Central memory CD8-positive, alpha-beta T cell (primary cell): ENCODE data around the gene PRDM16.

Experiments
- ATAC-seq: fragments of 150-1000 bp; cut with Tn5 transposase; replicated peaks from 2 replicates; pipeline ENCODE4 v1.10.0; 2022; ENCODE audit warnings: mild to moderate bottlenecking, moderate FRiP score, moderate number of reproducible peaks; ENCODE audit not compliant: poor library complexity, severe bottlenecking; ENCODE audit errors: extremely low read depth
- DNase-seq, 2 donors: peaks; one replicate each; pipeline ENCODE4 v3.0.0; 2021; ENCODE audit warnings: low spot score in 2 of 2
- H3K27ac Mint-ChIP-seq: one replicate; pipeline ENCODE4 v1.8.0; 2022; ENCODE audit warnings: low read depth, mild to moderate bottlenecking, moderate library complexity, mixed read lengths
- H3K27me3 Mint-ChIP-seq: one replicate; pipeline ENCODE4 v1.8.0; 2022; ENCODE audit warnings: mixed read lengths
- H3K36me3 Mint-ChIP-seq: one replicate; pipeline ENCODE4 v1.8.0; 2022; ENCODE audit warnings: mild to moderate bottlenecking, moderate library complexity, mixed read lengths; ENCODE audit not compliant: insufficient read depth
- H3K4me1 Mint-ChIP-seq: one replicate; pipeline ENCODE4 v1.8.0; 2022; ENCODE audit warnings: mixed read lengths
- H3K4me3 Mint-ChIP-seq: one replicate; pipeline ENCODE4 v1.8.0; 2022; ENCODE audit warnings: mild to moderate bottlenecking, moderate library complexity, mixed read lengths
- H3K9me3 Mint-ChIP-seq: one replicate; pipeline ENCODE4 v1.8.0; 2022; ENCODE audit warnings: mixed read lengths

The PRDM16 gene

GRCh38 chr1:3051270-3052268 is 17.4 kb upstream of the PRDM16 start:
- Mint-ChIP-seq H3K4me3 (no peak overlapping the region), H3K36me3 (no peaks in the 10 kb centered on the region), H3K9me3 (peaks cover 6% of the 10 kb centered on the region), H3K27me3 (peaks cover 19% of the 10 kb centered on the region), H3K4me1 (no peaks in the 10 kb centered on the region), H3K27ac (no peak overlapping the region)
- no peak for ATAC-seq
- no peak for DNase-seq

- Mint-ChIP-seq H3K27ac (no peak overlapping the region), H3K36me3 (no peaks in the 10 kb centered on the region), H3K4me1 (no peaks in the 10 kb centered on the region), H3K27me3 (peaks cover 19% of the 10 kb centered on the region), H3K4me3 (no peak overlapping the region), H3K9me3 (peaks cover 6% of the 10 kb centered on the region)
- ATAC-seq (no peak), DNase-seq (no peak)
Observed at GRCh38 chr1:3052501-3052900, 16.5 kb upstream of the PRDM16 start.

- Mint-ChIP-seq H3K4me3 (no peak overlapping the region), H3K4me1 (no peaks in the 10 kb centered on the region), H3K27me3 (peaks cover 21% of the 10 kb centered on the region), H3K27ac (no peak overlapping the region), H3K36me3 (peaks cover under 1% of the 10 kb centered on the region), H3K9me3 (peaks cover 6% of the 10 kb centered on the region)
- ATAC-seq (no peak), DNase-seq (no peak)
Observed at GRCh38 chr1:3053366-3053980, 15.5 kb upstream of the PRDM16 start.

DNA sequence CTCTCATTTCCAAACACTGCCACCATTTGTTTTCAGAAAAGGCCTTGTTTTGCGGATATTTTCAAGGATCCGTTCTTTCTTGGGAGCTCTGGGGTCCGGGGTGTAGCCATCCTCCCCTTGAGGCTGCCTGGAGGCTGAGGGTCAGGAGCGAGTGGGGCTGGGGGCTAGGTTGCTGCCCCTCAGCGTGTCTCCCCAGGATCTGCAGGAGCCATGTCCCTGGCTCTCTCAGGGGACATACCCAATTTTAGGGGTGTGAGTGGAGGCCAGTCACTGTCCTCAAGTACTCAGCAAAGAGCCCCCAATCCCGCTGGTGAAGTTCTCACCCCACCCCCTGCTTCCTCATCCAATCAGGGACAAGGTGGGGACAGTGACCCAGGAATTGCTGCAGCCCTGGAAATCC is 15.0 kb upstream of the PRDM16 start:
- Mint-ChIP-seq H3K9me3 (peaks cover 6% of the 10 kb centered on the region), H3K36me3 (peaks cover 2% of the 10 kb centered on the region), H3K27me3 (peaks cover 26% of the 10 kb centered on the region), H3K27ac (no peak overlapping the region), H3K4me1 (no peaks in the 10 kb centered on the region), H3K4me3 (no peak overlapping the region)
- DNase-seq (no peak), ATAC-seq (no peak)

DNA sequence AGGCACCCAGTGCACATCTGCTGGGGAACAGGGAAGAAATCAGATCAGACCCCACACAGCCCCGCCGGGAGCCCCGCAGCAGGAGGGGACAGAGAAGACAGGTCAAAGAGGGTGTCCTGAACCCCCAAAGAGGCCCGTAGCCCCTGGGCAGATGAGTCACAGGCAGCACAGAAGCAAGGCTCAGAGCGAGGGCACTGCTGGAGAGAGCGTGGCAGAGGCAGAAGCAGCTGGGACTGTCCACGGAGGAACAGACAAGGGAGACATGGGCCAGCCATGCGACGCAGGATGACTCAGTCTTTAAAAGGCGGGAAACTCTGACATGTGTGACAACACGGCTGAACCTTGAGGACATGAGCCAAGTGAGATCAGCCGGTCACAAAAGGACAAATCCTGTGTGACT is 14.5 kb upstream of the PRDM16 start:
- H3K27me3 Mint-ChIP-seq: peaks cover 28% of the 10 kb centered on the region
- peaks cover 2% of the 10 kb centered on the region for H3K36me3 Mint-ChIP-seq
- peaks cover 6% of the 10 kb centered on the region for H3K9me3 Mint-ChIP-seq
- H3K4me3 Mint-ChIP-seq: no peak overlapping the region
- DNase-seq (no peak), ATAC-seq (no peak)
- H3K4me1 Mint-ChIP-seq: no peaks in the 10 kb centered on the region
- no peak overlapping the region for H3K27ac Mint-ChIP-seq

GRCh38 chr1:3055051-3055450 is 14.0 kb upstream of the PRDM16 start:
- no peak for DNase-seq
- H3K27me3 Mint-ChIP-seq: peaks cover 23% of the 10 kb centered on the region

DNA sequence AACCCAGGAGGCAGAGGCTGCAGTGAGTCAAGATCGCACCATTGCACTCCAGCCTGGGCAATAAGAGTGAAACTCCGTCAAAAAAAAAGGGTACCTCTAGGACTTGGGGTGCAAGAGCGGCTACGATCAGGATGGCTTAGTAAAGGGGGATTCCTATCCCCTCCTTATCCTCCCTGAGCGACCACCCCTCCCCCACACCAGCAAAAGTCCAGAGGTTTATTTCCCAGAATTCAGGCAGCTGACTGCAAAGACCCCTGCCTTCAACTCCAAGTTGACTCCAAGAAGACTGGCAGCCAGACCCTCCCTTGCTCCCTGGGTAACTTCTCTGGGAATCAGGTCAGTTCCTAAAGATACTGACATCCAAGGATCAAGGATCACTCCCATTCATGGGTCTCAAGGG is 12.4 kb upstream of the PRDM16 start:
- Mint-ChIP-seq H3K27ac (no peak overlapping the region), H3K4me3 (no peak overlapping the region), H3K4me1 (no peaks in the 10 kb centered on the region), H3K27me3 (peaks cover 29% of the 10 kb centered on the region), H3K36me3 (peaks cover 2% of the 10 kb centered on the region), H3K9me3 (peaks cover 6% of the 10 kb centered on the region)
- ATAC-seq: no peak
- DNase-seq: no peak

More at GRCh38 chr1:3055051-3055450, 14.0 kb upstream of the PRDM16 start:
- ATAC-seq: no peak
- peaks cover 2% of the 10 kb centered on the region for H3K36me3 Mint-ChIP-seq
- peaks cover 6% of the 10 kb centered on the region for H3K9me3 Mint-ChIP-seq
- no peak overlapping the region for H3K4me3 Mint-ChIP-seq
- no peaks in the 10 kb centered on the region for H3K4me1 Mint-ChIP-seq
- no peak overlapping the region for H3K27ac Mint-ChIP-seq

DNA sequence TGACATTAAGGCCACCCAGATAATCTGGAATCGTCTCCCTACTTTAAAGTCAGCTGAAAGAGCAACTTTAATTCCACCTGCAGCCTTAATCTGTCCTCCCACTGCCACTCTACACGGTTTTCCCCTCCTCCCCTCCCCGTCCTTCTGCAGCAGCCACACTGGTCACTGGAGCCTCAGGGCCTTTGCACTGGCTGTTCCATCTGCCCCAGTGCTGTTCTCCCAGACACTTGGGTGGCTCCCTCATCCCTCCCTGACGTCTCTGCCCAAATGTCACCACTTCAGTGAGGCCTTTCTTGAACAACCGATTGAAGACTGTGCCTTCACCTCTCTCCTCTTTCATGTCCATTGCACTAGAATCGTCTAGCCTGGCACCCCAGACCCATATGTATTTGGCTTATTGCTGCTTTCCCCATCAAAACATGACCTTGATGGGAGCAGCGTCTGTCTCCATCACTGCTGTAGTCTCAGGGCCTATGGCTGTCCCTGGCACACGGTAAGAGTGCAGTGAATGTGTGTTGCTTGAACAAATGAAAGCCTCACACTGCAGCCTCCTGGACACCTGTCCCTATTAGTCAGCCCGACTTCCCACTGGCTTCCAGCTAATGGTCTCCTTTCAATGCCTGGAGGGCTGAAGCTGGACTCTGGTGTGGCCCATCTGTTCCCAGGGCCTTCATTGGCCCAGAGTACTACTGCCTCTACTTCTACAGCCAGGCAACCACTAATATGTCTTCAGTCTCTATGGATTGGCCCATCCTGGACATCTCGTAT is 10.6 kb upstream of the PRDM16 start:
- no peaks in the 10 kb centered on the region for H3K9me3 Mint-ChIP-seq
- H3K4me3 Mint-ChIP-seq: no peak overlapping the region
- no peak overlapping the region for H3K27ac Mint-ChIP-seq
- H3K27me3 Mint-ChIP-seq: peaks cover 21% of the 10 kb centered on the region
- ATAC-seq (no peak), DNase-seq (no peak)
- peaks cover 2% of the 10 kb centered on the region for H3K36me3 Mint-ChIP-seq
- no peaks in the 10 kb centered on the region for H3K4me1 Mint-ChIP-seq

DNA sequence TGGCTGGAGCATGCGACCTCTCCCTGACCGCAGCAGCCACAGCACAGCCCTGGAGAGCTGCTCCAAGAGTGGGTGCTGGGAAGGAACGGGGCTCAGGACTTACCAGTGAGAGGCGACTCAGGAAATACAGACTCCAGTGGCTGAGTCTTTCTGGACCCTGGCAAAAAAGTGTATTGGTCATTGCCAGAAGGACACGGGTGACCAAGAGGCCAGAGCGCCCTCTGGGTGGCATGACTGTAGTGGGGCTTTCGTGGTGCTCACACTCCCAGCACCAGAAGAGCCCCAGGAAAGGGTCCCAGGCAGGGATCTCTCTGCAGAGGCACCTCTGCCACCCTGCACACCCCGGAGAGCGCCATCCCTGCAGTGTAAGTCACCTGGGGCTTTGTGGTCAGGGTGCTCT is 8.9 kb upstream of the PRDM16 start:
- H3K36me3 Mint-ChIP-seq: peaks cover 2% of the 10 kb centered on the region
- peaks cover 19% of the 10 kb centered on the region for H3K27me3 Mint-ChIP-seq
- DNase-seq (no peak), ATAC-seq (no peak)
- no peaks in the 10 kb centered on the region for H3K9me3 Mint-ChIP-seq
- H3K4me1 Mint-ChIP-seq: no peaks in the 10 kb centered on the region
- no peak overlapping the region for H3K27ac Mint-ChIP-seq
- no peak overlapping the region for H3K4me3 Mint-ChIP-seq

DNA sequence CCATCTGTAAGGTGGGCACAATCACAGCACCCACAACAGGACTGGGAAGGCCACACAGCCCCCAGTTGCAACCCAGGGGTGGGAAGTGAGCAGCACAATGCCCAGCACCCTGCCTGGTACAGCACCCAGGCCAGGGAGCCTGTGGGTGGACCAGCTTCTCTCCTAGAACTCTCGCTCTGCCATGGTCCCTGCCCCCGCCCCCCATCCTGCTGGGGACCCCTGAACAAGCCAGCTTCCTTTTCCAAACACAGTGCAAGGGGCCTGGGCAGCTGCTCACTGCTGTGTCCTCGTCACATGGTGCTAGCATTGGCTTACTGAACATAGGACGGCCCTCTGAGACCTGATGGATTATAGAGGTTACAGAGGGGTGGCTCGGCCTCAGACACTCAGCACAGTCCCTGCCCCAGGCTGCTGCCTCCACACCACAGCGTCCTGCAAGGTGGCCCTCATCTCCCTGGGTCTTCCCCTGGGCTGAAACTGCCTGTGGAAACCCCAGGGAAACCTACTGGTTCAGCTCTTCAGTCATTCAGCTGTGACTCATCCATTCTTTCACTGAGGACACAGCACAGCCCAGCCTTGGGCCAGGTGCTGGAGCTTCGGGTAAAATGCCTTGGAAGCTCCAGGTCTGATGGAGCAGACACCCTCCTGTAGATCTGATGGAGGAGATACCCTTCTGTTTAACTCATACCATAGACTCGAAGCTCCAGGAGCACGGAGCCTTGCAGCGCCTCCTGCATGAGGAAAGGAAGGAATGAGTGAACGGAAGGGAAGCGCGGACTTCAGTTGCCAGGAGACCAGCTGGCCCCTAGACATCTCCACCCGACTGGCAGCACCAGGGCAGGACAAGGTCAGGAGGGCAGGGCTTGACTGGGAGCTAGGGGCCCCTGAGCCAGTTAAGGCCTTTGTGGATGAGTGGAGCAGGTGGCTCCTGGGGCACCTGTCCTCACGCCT is 8.1 kb upstream of the PRDM16 start:
- Mint-ChIP-seq H3K27me3 (peaks cover 19% of the 10 kb centered on the region), H3K4me3 (no peak overlapping the region), H3K36me3 (peaks cover 2% of the 10 kb centered on the region), H3K4me1 (no peaks in the 10 kb centered on the region), H3K9me3 (no peaks in the 10 kb centered on the region), H3K27ac (no peak overlapping the region)
- DNase-seq (no peak), ATAC-seq (no peak)

DNA sequence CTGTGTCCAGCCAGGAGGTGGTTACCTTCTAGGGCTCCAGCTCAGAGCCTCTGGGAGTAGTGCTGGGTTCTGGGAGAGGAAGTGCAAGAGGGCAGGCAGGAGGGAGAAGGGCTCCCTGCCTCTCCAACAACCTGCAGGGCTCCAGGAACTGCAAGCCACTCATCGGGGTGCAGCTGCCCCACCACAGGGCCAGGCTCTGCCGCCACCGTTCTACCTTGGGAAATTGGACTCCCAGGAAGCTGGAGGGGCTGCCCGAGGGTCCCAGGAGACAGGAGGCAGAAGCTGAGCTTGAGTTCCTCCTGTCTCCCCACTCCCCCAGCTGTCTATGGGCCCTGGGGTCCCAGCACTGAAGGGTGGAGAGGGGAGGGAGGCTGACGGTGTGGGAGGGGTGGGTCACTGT is 7.4 kb upstream of the PRDM16 start:
- H3K36me3 Mint-ChIP-seq: peaks cover 2% of the 10 kb centered on the region
- ATAC-seq (no peak), DNase-seq (no peak)
- H3K4me3 Mint-ChIP-seq: no peak overlapping the region
- H3K27ac Mint-ChIP-seq: no peak overlapping the region
- no peaks in the 10 kb centered on the region for H3K4me1 Mint-ChIP-seq
- H3K9me3 Mint-ChIP-seq: no peaks in the 10 kb centered on the region
- H3K27me3 Mint-ChIP-seq: peaks cover 19% of the 10 kb centered on the region
